Prostate gland (tissue), 2 donors: ENCODE data around the gene TFAP2E.

Experiments used
- CTCF ChIP-seq, 4 experiments: fragments of 200-600 bp in 2 of 4; fragments of 450-650 bp in 2 of 4; sonication (generic) in 2 of 4; IDR thresholded peaks; 1 replicate in 3 of 4; 2 replicates in 1 of 4; pipeline ENCODE4 v1.5.1; 2016 to 2019; ENCODE audit warnings: antibody characterized with exemption in 4 of 4, mild to moderate bottlenecking in 2 of 4, moderate library complexity in 2 of 4
- POLR2A ChIP-seq: fragments of 450-650 bp; IDR thresholded peaks from one replicate; pipeline ENCODE4 v1.6.1; 2016; ENCODE audit warnings: antibody characterized with exemption, mild to moderate bottlenecking
- POLR2AphosphoS5 ChIP-seq: sonication (generic); formaldehyde crosslinking; IDR thresholded peaks from one replicate; pipeline ENCODE4 v1.6.1; 2017; ENCODE audit warnings: antibody characterized with exemption

GRCh38 chr1:35600593-35600992 lies 27.5 kb downstream of the TFAP2E start:
- TF ChIP-seq CTCF (IDR thresholded peaks at IDR 0.05), result no peak
- no peak for TF ChIP-seq POLR2AphosphoS5
- TF ChIP-seq POLR2A, result no peak
